Measurements from ENCODE around the gene ADAT1.

GRCh38 chr16:75558846-75559401 is 64.2 kb downstream of the ADAT1 start:
- TF ChIP-seq POLR2A (IDR thresholded peaks at IDR 0.05; ENCODE audit: low read depth, low read length), result no peak
- no peak for TF ChIP-seq POLR2AphosphoS5 (IDR thresholded peaks at IDR 0.05; ENCODE audit: low read depth, low read length)

Data from GM12892 (cell line).